Activated CD8-positive, alpha-beta memory T cell treated with anti-CD3 and anti-CD28 coated beads, Interleukin-2, amount 50 U/mL, for 4 hours (primary cell): ENCODE results near the gene LRRC30.
"Not testable (repeated sequence)": the region's sequence is repeated elsewhere in the genome, so short reads cannot be mapped to it uniquely, and the experiment has no call there.

Experiments
- DNase-seq: peaks from one replicate; pipeline ENCODE4 v3.0.0-alpha.2; 2020

LRRC30 gene

DNA sequence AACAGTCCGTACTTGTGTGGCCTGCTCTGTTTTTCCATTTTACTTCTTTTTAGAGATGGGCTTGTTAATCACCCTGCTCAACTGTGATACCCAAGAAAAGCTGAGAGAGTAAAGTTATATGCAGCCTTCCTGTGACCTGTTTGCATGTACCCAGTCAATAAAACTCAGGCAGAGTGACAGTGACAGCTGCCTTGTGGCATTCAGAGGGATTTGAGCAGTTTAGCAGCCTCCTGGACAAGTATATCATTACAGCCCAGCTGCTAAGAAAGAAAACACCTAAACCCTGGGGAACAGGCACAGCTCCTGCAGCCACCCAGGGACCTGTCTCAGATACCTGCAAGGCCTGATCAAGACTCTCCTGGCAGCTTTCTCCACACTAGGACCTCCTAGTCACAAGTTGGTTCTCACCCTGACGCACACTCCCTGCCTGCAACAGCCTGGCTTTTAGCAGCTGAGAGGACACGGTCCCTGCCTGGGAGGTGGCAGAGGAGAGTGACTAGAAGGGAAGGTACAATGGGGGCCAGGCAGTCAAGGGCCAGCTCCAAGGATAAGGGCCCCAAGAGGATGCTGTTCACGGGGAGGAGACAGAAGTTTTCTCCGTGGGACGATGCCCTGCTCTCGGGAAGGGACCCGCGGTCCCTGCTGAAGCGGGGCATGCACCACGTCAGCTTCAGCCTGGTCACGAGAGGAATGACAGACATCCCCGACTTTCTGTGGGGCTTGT is at the start of gene LRRC30:
Gene LRRC30, plus strand, starts transcription at position 464 of the 724 bp plus-strand sequence. Its CDS starts 50 bp downstream, at position 514.
- DNase-seq: no peak

DNA sequence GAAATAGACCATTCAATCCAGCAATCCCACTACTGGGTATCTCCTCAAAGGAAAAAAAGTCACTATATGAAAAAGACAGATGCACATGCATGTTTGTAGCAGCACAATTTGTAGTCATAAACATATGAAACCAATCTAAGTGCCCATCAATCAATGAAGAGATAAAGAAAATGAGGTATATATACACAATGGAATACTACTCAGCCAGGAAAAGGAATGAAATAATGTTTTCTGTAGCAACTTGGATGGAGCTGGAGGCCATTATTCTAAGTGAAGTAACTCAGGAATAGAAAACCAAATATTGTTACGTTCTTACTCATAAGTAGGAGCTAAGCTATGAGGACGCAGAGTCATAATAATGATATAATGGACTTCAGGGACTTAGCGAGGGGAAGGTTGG is 45.2 kb upstream of the LRRC30 start:
- DNase-seq: no peak

DNA sequence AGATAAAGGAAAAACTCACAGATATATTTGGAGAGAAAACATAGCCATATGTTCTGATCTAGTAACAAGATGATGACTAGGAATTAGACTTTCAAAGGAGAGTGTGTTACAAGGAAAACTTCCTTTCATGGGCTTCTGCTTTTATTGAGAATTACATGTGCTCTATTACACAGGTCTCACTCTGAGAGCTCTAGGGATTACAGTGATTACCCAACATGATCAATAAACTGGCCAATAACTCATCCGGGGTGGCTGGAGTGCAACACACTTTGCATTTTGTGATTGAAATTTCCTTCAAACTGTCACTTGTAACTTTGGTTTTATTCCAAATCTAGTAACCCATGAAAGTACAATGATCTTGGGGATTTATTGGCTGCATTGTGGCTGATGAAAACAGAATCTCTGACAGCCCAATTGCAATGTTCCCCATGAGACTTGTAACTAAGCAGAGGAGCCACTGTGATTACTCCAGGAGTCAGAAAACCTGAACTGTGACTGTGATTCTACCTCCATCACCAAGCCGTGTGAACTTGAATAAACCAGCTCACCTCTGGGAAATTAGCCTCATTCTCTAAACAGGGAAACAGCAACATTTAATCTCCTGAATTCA is 40.2 kb upstream of the LRRC30 start:
- no peak for DNase-seq

DNA sequence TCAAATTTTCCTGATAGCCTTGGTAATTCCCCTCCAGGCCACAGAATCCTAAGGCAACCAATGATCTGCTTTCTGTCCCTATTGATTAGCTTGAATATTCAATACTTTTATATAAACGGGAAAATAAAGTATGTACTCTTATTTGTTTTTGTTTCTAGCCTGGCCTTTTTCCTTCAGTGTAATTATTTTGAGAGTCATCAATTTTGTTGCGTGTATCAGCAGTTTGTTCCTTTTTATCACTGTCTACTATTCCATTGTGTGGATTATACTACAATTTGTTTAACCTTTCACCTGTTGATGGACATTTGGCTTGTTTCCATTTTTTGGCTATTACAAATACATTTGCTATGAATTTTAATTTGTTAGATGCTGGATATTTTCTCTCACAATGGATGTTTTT is 39.2 kb upstream of the LRRC30 start:
- DNase-seq: no peak

DNA sequence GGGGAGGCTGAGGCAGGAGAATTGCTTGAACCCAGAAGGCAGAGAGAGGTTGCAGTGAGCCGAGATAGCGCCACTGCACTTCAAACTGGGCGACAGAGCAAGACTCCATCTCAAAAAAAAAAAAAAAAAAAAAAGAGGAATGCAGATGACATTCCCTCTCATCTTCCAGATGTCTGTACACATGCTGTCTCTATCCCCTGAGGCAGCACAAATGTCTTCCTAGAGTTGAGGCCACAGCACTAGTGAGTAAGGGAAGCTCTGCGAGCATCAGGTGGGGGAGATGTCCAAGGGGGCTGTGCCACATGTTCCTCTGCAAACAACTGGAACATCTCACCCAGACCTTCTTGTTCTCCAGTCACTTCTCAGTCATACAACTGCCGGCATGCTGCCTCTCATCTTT is 35.6 kb upstream of the LRRC30 start:
- no peak for DNase-seq

DNA sequence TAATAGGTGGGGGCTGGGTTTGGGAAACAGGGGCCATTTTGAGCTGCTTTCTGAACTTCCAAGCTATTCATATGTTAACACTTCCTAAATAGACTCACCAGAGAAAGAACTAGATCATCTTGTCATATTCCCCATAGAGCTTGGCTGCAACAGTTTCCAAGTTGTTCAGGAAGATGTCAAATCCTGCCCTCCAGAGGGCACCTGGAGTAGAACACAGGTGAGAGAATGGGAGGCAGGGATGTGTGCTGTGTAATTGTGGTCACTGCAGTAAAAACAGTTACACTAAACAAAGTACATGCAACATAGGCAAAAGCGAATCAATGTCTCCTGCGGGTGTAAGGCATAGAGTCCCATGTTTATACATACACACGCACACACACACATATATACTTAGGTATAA is 34.5 kb upstream of the LRRC30 start:
- no peak for DNase-seq

DNA sequence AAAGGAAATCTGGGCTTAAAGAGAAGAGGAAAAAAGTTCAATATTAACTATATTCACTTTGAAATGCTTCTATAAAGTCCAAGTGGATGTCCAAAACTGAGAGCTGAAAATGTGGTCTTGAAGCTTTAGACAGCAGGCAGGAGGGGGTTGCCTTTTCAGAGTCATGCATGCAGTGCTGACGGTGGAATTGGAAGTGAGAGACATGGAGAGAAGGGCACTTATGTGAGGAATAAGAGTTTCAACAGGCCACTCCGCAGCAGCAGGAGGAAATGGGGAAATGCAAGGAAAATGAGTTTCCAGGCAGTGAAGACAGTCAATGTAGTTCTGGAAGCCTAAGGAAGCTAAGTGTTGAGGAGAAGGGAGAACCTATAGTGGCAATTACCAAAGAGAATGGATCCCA is 33.0 kb upstream of the LRRC30 start:
- no peak for DNase-seq

DNA sequence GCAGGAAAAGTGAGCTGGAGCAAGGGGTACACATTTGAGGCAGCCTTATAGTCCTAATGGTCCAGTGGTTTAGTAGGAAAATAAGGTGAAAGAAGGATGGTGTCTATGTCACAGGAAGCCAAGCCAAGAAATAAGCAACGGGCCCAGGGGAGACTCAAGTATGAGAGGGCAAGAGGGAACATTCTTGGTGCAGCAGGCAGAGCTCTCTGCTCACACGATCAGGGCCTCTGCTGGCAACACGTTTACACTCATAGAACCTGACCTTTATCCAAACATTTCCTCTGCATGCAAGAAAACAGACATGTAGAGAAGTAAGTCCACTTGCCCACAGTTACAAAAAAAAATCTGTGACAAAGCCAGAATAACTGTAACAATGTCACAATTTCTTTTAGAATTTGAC is 32.6 kb upstream of the LRRC30 start:
- no peak for DNase-seq

DNA sequence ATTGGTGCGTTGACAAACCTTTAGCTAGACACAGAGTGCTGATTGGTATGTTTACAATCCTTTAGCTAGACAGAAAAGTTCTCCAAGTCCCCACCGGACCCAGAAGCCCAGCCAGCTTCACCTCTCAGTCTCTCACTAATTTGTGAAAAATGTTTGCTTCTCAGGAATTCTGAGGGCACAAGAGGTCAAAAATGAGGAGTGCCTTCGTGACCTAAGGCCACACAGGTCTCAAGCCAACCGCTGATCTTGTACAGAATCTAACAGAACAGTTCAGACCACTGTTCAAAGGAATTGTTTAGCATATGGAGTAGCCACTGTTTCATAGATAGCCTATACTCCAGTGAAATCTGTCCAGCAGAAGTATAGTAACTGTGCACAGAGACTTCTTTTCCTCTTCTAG is 29.8 kb upstream of the LRRC30 start:
- DNase-seq: no peak

DNA sequence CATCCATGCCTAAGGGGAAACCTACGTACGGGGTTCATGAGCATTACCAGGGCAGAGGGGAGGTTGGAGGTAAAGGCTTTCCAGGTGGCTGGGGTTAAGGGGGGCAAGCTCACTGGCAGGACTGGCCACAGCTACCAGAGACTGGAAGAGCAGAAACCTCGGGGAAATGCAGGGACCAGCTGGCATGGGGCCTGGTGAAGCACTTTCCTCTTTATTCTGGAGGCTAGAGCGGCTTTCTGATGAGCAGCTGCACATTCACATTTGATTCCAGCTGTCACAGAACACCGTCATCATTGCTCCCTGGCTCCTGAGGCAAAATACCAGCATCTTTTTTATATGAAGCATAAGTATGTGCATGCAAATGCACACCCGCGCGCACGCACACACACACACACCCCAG is 28.7 kb upstream of the LRRC30 start:
- DNase-seq: no peak

DNA sequence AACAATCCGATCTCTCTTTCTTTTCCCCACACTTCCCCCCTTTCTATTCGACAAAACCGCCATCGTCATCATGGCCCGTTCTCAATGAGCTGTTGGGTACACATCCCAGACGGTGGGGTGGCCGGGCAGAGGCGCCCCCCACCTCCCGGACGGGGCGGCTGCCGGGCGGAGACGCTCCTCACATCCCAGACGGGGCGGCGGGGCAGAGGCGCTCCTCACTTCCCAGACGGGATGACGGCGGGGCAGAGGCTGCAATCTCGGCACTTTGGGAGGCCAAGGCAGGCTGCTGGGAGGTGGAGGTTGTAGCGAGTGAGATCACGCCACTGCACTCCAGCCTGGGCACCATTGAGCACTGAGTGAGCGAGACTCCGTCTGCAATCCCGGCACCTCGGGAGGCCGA is 27.3 kb upstream of the LRRC30 start:
- DNase-seq: not testable (repeated sequence)

DNA sequence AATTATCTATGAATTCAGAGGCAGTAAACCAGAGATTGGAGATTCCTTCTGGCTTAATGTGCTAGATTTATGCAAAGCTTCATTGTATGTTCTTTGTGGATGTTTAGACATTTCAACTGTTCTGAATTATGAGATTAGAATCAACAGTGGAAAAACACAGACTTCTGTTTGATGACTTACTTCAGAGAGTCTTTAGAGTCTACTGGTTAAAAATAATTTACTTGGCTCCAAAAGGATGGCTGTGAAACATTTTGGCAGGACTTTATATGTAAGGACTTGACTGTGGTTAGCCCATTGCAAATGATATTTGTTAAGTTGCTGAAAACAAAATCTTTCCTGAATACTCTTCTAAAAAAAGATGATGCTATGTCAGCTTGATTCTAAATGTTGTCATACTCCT is 25.5 kb upstream of the LRRC30 start:
- no peak for DNase-seq

DNA sequence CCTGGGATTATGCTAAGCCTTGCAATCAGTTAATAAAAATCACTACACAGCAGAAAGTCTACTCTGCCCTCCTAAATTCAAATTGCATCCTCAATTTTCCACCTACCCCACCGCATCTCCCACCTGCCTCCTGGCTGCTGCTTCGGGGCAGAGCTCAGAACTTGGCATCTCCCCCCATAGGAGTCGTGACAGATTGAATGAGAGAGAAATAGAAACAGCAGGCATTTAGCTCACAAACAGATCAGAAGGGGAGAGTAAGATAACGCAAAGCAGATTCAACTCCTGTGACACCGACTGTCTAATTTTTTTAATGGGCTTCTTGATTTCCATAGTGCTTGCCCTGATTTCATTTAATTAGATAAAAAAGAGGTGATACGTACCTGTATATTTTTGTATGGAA is 24.7 kb upstream of the LRRC30 start:
- DNase-seq: no peak

DNA sequence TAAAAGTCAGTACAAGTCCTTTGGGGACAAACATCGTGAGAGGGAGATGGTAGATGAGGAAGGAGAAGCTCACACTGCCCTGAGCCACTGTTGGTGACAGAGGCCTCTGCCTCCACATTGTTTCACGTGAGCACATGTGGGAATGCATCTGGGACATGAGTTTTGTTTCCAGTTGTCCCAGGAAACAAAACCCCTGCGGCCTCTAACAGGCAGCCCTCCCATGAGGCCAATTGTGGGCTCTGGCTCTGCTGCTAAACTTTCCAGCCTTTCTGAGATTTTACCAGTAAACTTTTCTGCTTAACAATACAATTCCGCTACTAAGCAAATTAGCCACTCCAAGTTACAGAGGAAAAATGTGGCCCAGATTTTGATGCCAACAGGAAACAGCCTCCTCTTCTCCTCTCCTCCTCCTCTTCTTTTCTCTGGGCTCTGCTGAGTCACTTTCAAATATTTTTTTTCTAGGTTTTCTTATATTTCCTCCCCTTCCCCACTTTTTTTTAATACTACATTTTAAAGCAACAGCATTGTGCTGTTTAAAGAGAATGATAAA is 23.4 kb upstream of the LRRC30 start:
- DNase-seq: no peak

DNA sequence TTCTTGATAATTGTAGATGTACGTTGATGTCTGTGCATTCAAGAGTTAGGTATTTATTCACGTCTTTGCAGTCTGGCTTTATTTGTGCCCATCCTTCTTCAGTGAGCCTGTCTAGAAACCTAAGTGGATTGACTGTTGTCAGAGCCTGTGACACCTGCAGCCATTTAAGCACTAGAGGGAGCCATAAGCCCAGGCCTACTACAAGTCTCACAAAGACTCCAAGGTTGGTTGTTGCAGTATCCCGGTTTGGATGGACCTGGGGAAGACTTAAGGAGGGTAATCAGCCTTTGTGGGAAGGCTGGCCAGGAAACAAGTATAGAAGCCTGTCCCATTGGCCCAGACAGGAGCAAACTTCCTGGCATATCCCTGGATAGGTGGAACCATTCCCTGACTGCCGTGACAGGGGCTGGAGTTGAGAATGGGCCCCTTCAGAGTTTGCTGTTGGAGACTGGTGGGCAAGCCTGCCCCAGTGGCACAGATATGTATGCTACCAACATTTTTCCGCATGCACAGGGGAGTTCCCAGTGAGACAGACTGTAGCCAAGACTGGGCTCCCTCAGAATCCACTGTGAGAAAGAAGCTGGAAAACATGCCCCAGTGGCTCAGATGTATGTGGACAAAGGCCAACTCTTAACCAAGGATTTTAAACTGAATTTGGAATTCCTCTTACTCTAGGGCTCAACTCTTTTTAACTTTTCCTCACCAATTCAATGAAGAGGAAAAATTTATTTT is 9.3 kb upstream of the LRRC30 start:
- DNase-seq: no peak

DNA sequence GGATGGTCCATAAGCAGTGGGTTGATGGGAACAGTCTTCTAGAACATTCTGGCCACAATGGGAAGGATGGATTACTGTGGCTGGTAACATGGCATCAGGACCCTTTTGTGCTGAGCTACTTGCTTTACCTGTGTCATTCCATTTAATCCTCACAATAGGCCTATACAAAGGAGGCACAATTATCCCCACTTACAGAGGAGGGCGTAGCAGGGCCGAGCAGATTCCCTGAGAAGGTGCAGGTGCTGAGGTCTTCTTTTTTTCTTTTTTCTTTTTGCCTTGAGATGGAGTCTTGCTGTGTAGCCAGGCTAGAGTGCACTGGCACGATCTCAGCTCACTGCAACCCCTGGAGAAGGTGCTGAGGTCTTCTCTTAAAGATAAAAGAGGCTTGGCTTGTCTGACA is 6.7 kb upstream of the LRRC30 start:
- no peak for DNase-seq

DNA sequence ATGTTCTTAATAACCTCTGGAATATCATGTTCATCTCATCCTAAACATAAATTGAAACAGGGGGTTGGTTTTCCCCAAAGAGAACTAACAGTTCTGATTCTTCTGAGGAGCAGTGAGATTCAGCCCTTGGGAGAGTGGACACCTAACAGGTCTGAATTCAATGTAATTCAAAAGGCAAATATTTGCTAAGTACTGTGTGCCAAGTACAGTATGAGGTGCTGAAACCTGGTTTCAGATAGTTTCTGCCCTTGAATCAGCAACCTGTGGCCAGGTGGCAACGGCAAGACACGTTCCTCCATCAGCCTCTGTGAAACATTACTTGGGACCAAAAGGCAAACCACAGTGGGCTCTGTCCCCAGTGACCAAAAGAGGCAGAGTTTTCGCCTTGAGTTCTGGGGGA is 1.3 kb downstream of the LRRC30 start:
- DNase-seq: no peak

DNA sequence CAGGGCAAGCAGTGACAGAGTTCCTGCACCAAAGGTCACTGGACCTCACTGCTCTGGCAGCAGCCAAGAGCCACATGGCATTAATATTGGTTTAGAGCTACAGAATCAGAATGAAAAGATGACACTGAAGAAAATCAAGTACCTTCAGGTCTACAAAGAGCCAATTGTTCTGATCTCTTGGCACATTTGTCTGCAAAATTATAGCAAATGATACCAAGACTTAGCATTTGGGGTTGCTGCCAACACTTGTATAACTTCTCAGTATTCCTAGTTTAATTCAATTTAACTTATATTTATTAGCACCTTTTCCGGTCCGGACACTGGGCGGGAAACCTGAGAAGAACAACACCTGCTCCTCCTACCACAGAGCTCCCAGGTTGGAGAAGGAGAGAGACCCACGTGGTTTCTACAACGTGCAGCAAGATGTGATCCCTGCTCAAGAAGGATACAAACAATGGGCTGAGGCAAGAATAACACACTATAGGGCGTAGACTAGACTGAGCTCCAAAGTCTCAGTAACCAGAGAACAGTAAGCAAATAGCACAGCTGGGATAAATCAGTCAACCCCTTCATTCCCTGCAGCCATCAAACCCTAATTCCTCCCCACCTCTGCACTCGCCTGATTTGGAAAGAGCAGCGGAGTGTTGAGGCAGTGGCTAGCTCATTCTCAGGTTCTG is 2.4 kb downstream of the LRRC30 start:
- DNase-seq: no peak

DNA sequence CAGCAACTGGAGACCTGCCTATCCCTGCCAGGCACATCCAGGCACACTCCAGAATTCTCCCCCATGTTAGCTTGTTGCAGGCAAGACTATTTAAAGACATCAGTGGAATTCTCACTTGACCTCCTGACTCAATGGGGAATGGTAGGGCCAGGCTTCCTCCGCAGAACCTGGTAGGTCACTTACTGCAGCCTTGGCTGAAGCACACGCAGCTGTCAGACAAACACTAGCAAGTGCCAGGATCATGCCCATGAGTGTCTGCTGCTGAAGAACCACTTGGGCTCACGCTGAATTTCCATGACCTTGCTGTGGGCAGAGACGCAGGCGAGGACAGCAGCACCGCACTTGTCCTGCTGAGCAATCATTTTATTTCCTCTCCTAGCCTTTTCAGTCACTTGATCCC is 3.2 kb downstream of the LRRC30 start:
- no peak for DNase-seq

DNA sequence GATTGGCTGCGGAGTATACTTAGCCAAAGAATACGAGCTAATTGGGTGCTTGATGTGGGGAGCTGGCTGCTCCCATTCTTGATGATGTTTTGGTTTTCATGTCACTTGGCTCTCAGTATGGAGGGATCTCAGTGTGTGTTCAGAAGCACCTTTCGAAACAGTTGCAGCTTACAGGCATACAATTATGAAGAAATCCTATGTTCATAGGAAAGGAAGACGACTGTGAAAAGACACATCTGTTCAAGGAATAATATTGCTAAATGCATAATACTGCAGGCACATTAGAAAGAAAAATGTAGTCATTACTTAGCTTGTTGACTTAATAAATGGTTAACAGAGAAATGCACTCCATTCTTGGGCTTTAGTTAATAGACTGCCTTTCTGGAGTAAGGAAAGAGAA is 4.1 kb downstream of the LRRC30 start:
- DNase-seq: no peak

DNA sequence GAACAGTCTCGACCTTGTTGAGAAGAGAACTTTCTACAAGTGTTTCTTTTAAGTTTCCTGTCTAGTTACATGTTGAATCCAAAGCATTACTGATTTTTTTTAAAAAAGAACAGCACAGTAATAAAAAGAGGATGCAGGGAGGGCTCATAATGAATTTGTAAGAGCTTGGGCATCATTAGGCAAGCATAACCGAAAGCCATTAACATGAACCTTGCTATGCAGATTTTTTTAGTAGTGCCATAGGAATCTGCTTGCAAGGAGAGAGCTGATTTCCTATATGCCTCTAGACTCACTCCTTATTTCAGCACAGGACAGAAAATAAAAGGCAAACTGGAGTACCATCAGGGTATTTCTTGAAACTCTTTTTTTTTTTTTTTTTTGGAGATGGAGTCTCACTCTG is 5.2 kb downstream of the LRRC30 start:
- no peak for DNase-seq

DNA sequence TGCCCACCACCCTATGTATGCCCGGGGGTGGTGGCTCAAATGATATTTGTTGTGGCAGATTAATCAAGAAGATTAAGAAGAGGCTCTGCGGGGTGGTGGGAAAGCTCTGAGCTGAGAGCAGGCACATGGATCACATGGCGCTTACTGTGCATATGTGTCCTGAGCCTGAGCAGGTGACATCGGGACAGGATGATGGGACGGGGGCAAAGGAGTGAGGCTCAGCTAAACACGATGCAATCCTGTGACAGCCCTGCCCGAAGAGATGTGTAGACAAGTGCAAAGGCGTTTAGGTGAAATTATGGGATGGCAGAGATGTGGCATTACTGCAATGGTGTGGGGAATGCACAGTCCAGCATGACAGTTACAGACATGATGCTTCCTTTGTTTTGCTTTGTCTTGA is 6.0 kb downstream of the LRRC30 start:
- DNase-seq: no peak

DNA sequence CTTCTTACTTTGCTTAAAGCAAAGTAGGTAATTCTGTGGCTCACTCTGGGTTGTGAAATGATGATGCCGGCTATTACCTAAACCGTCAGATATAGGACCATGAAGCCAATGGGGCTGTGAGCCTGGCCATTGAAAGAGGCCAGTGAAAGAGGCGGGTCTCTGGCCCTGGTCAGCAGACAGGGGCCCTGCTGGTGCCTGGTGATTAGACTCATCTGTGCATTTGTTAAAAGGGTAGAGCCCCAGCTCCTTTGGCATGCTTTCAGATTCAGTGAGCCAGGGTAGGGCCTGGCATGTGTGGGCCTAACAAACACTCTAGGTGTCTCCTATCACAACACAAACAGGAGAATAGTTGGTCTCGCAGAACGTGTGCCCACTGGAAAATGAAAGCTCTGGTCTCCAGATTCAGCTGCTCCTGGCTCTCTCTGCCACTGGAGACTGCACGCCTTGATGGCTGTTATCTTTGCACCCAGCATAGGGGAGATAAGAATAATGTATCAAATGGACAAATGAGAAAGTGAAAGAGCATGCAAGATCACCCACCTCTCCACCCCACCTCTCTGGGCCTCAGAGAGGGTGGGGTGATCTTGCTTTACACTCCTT is 6.9 kb downstream of the LRRC30 start:
- no peak for DNase-seq
